K562 (cell line): Measurements from ENCODE around the gene VEGFB. TPM values are rescaled to one million over a fixed set of nuclear protein-coding genes. Genes with fewer than 3 reads are reported as not detected.
A peak's percentile ranks its signal among the peaks of the same experiment; 100 is the strongest.

Source experiments
- ARHGAP35 ChIP-seq: fragments of 450-650 bp; IDR thresholded peaks from 2 replicates; pipeline ENCODE4 v1.6.1; 2018; ENCODE audit not compliant: partially characterized antibody
- ARID2 ChIP-seq: fragments of 450-650 bp; IDR thresholded peaks from 2 replicates; pipeline ENCODE4 v1.6.1; 2017; ENCODE audit warnings: antibody characterized with exemption, mild to moderate bottlenecking
- COPS2 ChIP-seq: fragments of 450-650 bp; conservative IDR thresholded peaks from 2 replicates; pipeline ENCODE4 v1.6.1; 2016; ENCODE audit warnings: mild to moderate bottlenecking, moderate library complexity
- CREB3 ChIP-seq: fragments of 450-650 bp; conservative IDR thresholded peaks from 2 replicates; pipeline ENCODE4 v1.6.1; 2016; ENCODE audit warnings: missing genetic modification characterization, low read depth, mild to moderate bottlenecking, missing compliant biosample characterization, moderate library complexity
- E2F8 ChIP-seq: fragments of 450-650 bp; IDR thresholded peaks from 2 replicates; pipeline ENCODE4 v1.7.1; 2018; ENCODE audit warnings: mild to moderate bottlenecking, low read depth; ENCODE audit not compliant: partially characterized antibody
- KDM4B ChIP-seq, 2 experiments: fragments of 450-650 bp in 1 of 2; sonication (generic) in 1 of 2; IDR thresholded peaks; 2 replicates each; pipeline ENCODE4 v1.6.1; 2016 to 2017; ENCODE audit warnings: borderline replicate concordance in 2 of 2, antibody characterized with exemption in 1 of 2, low read depth in 1 of 2, mild to moderate bottlenecking in 1 of 2
- NEUROD1 ChIP-seq: fragments of 150-350 bp; IDR thresholded peaks from 2 replicates; pipeline ENCODE4 v1.6.1; 2014; ENCODE audit warnings: borderline replicate concordance, low read length, low read depth; ENCODE audit not compliant: partially characterized antibody
- REST ChIP-seq, 2 experiments: fragments of 450-650 bp; formaldehyde crosslinking in 1 of 2; IDR thresholded peaks; 2 replicates each; pipeline versions ENCODE4 v1.4.0 to v1.6.1; 2014 to 2020; ENCODE audit warnings: mild to moderate bottlenecking in 2 of 2, borderline replicate concordance in 1 of 2, low read depth in 1 of 2
- RFX1 ChIP-seq: fragments of 450-650 bp; IDR thresholded peaks from 2 replicates; pipeline ENCODE4 v1.6.1; 2016; ENCODE audit warnings: mild to moderate bottlenecking, moderate library complexity
- SLC30A9 ChIP-seq: fragments of 250-450 bp; sonication (Bioruptor Pico); IDR thresholded peaks from 2 replicates; pipeline ENCODE4 v1.8.0; 2022; ENCODE audit warnings: mild to moderate bottlenecking, moderate library complexity
- ZFP1 ChIP-seq: fragments of 450-650 bp; formaldehyde crosslinking; IDR thresholded peaks from 2 replicates; pipeline ENCODE4 v1.4.0; 2020; ENCODE audit warnings: mild to moderate bottlenecking, mixed read lengths
- ZNF589 ChIP-seq: fragments of 200-800 bp; sonication (Bioruptor generic); IDR thresholded peaks from 2 replicates; pipeline ENCODE4 v1.6.1; 2016; ENCODE audit warnings: low read depth, missing genetic modification characterization, missing compliant biosample characterization
- ZNF717 ChIP-seq: fragments of 250-450 bp; sonication (Bioruptor Pico); IDR thresholded peaks from 2 replicates; pipeline ENCODE4 v1.5.0; 2021
- ZNF79 ChIP-seq: fragments of 250-450 bp; sonication (Bioruptor Pico); IDR thresholded peaks from 2 replicates; pipeline ENCODE4 v1.4.0; 2020; ENCODE audit warnings: low read depth, mild to moderate bottlenecking, moderate library complexity
- polyA plus RNA-seq, 8 experiments: library from polyadenylated mRNA; depleted of rRNA in 4 of 8; stranded (reverse) in 5 of 8; unstranded in 3 of 8; fragments of >200 nt; fragmentation: Nextera tagmentation in 2 of 8; fragmentation: Illumina TruSeq in 1 of 8; extraction: Ambion mirVana in 2 of 8; extraction: Trizol in 1 of 8; gene quantifications; 2 replicates each; pipeline versions ENCODE4 v1.2.1 to v1.2.3, GENCODE V29; 2011 to 2014; ENCODE audit warnings: inconsistent platforms in 1 of 8, missing spikeins in 1 of 8
- total RNA-seq, 7 experiments: library from RNA; depleted of rRNA in 6 of 7; stranded (reverse); fragments of >200 nt in 6 of 7; fragmentation: Illumina TruSeq in 2 of 7; extraction: Trizol in 2 of 7; gene quantifications; 2 replicates each; pipeline versions ENCODE4 v1.2.1 to v1.2.3, GENCODE V29; 2011 to 2021; ENCODE audit warnings: low replicate concordance in 1 of 7

VEGFB gene
- total and polyA plus RNA-seq, 9 of the 15 experiments (the other 6 are each of a cell fraction or from before 2014, with no cell fraction given): 11.0 to 83.4 (median 25.7) TPM

GRCh38 chr11:64240435-64241240, 6.3 kb downstream of the VEGFB start, which contains the start of gene FKBP2 (continued):
- TF ChIP-seq KDM4B (IDR thresholded peaks at IDR 0.05; ENCODE audit: borderline replicate concordance in 2 of 2, low read depth in 1 of 2) (peak in 1 of 2 experiments; percentile 77; a peak in 1 of 4 replicates), SLC30A9 (CRISPR knock-in tag) (no peak), E2F8 (peak; percentile 85), CREB3 (tag) (no peak), ZFP1 (CRISPR knock-in tag) (peak; percentile 67; the same call in 1 of the 2 replicates), NEUROD1 (peak; percentile 36), ZNF717 (CRISPR knock-in tag) (no peak), RFX1 (no peak), ARID2 (no peak), ZNF589 (CRISPR knock-in tag) (peak; percentile 50; the same call in 1 of the 2 replicates), ARHGAP35 (no peak), ZNF79 (CRISPR knock-in tag) (no peak), REST (IDR thresholded peaks at IDR 0.05; ENCODE audit: borderline replicate concordance) (peak; percentile 88), REST (CRISPR knock-in tag; IDR thresholded peaks at IDR 0.05; ENCODE audit: low read depth) (peak; percentile 71), COPS2 (no peak)
